WTC11 (cell line): ENCODE data around the gene OPCML. TPM values are rescaled to one million over a fixed set of nuclear protein-coding genes. Genes with fewer than 3 reads are reported as not detected.

Source experiments
- ATAC-seq: fragments of 200-7000 bp; cut with Tn5 transposase; 2 replicates; pipeline ENCODE4 v1.10.0; 2021; ENCODE audit warnings: mild to moderate bottlenecking, moderate library complexity
- CTCF ChIA-PET: fragments of 300-600 bp; sonication (Branson Sonifier 250); formaldehyde crosslinking; loops from one replicate; lab custom pipeline; 2021; ENCODE audit warnings: antibody characterized with exemption; lab: Charles Lee
- POLR2A ChIA-PET: fragments of 350-600 bp; sonication (Branson Sonifier 250); formaldehyde crosslinking; loops from one replicate; lab custom pipeline; 2021; ENCODE audit warnings: antibody characterized with exemption; lab: Charles Lee
- DNase-seq: peaks from one replicate; pipeline ENCODE4 v3.0.0; 2021; ENCODE audit warnings: low spot score
- H3K27ac Mint-ChIP-seq: 2 replicates; pipeline ENCODE4 v1.8.0; 2021; ENCODE audit warnings: mixed read lengths
- H3K27me3 Mint-ChIP-seq: 2 replicates; pipeline ENCODE4 v1.8.0; 2021; ENCODE audit warnings: low read depth, mild to moderate bottlenecking, moderate library complexity, mixed read lengths
- H3K36me3 Mint-ChIP-seq: 2 replicates; pipeline ENCODE4 v1.8.0; 2021; ENCODE audit warnings: mixed read lengths
- H3K4me1 Mint-ChIP-seq: 2 replicates; pipeline ENCODE4 v1.8.0; 2022; ENCODE audit warnings: mixed read lengths
- H3K4me3 Mint-ChIP-seq: 2 replicates; pipeline ENCODE4 v1.8.0; 2021; ENCODE audit warnings: mild to moderate bottlenecking, moderate library complexity, mixed read lengths
- H3K9me3 Mint-ChIP-seq: 2 replicates; pipeline ENCODE4 v1.8.0; 2021; ENCODE audit warnings: mixed read lengths
- GABPB1 ChIP-seq: sonication (generic); formaldehyde crosslinking; IDR thresholded peaks from 2 replicates; pipeline ENCODE4 v1.8.1; 2023; ENCODE audit warnings: mild to moderate bottlenecking, missing genetic modification reagents
- GTF2I ChIP-seq: fragments of 250-450 bp; sonication (Bioruptor Pico); conservative IDR thresholded peaks from 2 replicates; pipeline ENCODE4 v1.4.0; 2021; ENCODE audit warnings: mild to moderate bottlenecking
- IRF2 ChIP-seq: sonication (generic); formaldehyde crosslinking; IDR thresholded peaks from 2 replicates; pipeline ENCODE4 v1.8.0; 2022; ENCODE audit warnings: low read depth, missing genetic modification reagents, borderline replicate concordance
- NFATC4 ChIP-seq: fragments of 250-450 bp; sonication (Bioruptor Pico); IDR thresholded peaks from 2 replicates; pipeline ENCODE4 v1.9.0; 2021; ENCODE audit warnings: mild to moderate bottlenecking
- NR2C2 ChIP-seq: sonication (generic); formaldehyde crosslinking; IDR thresholded peaks from 2 replicates; pipeline ENCODE4 v1.8.0; 2022; ENCODE audit warnings: mild to moderate bottlenecking, missing genetic modification reagents
- NR3C1 ChIP-seq: sonication (generic); formaldehyde crosslinking; conservative IDR thresholded peaks from 2 replicates; pipeline ENCODE4 v1.8.1; 2023; ENCODE audit warnings: low read depth, mild to moderate bottlenecking, missing genetic modification reagents
- RELA ChIP-seq: sonication (generic); formaldehyde crosslinking; IDR thresholded peaks from 2 replicates; pipeline ENCODE4 v1.8.1; 2022; ENCODE audit warnings: missing genetic modification reagents, mild to moderate bottlenecking, borderline replicate concordance
- RORB ChIP-seq: fragments of 250-450 bp; sonication (Bioruptor Pico); IDR thresholded peaks from 2 replicates; pipeline ENCODE4 v1.9.0; 2021; ENCODE audit warnings: mild to moderate bottlenecking
- SMAD3 ChIP-seq: sonication (generic); formaldehyde crosslinking; IDR thresholded peaks from 2 replicates; pipeline ENCODE4 v1.8.0; 2022; ENCODE audit warnings: missing genetic modification reagents, mild to moderate bottlenecking, borderline replicate concordance
- SP1 ChIP-seq: sonication (generic); formaldehyde crosslinking; conservative IDR thresholded peaks from 2 replicates; pipeline ENCODE4 v1.8.1; 2022; ENCODE audit warnings: missing genetic modification reagents
- ZBTB21 ChIP-seq: sonication (generic); formaldehyde crosslinking; IDR thresholded peaks from 2 replicates; pipeline ENCODE4 v1.8.1; 2023; ENCODE audit warnings: mild to moderate bottlenecking, missing genetic modification reagents, borderline replicate concordance
- ZNF219 ChIP-seq: sonication (generic); formaldehyde crosslinking; IDR thresholded peaks from 2 replicates; pipeline ENCODE4 v1.8.0; 2023; ENCODE audit warnings: missing genetic modification reagents, mild to moderate bottlenecking, borderline replicate concordance
- ZNF317 ChIP-seq: sonication (generic); formaldehyde crosslinking; IDR thresholded peaks from 2 replicates; pipeline ENCODE4 v1.8.1; 2023; ENCODE audit warnings: low read depth, mild to moderate bottlenecking, moderate library complexity, missing genetic modification reagents, borderline replicate concordance
- ZNF396 ChIP-seq: fragments of 250-450 bp; sonication (Bioruptor Pico); IDR thresholded peaks from 2 replicates; pipeline ENCODE4 v1.8.0; 2021; ENCODE audit warnings: mild to moderate bottlenecking, moderate library complexity, borderline replicate concordance
- ZNF416 ChIP-seq: fragments of 250-450 bp; sonication (Bioruptor Pico); IDR thresholded peaks from 2 replicates; pipeline ENCODE4 v1.9.0; 2021; ENCODE audit warnings: mild to moderate bottlenecking, inconsistent platforms
- ZNF423 ChIP-seq: fragments of 250-450 bp; sonication (Bioruptor Pico); IDR thresholded peaks from 2 replicates; pipeline ENCODE4 v2.1.2; 2022; ENCODE audit warnings: mild to moderate bottlenecking, moderate library complexity
- ZNF671 ChIP-seq: fragments of 250-450 bp; sonication (Bioruptor Pico); IDR thresholded peaks from 2 replicates; pipeline ENCODE4 v1.8.0; 2021; ENCODE audit warnings: mild to moderate bottlenecking
- total RNA-seq: library from RNA; stranded (reverse); gene quantifications from 3 replicates; pipeline ENCODE4 v1.2.3, GENCODE V29; 2021
- TF ChIP-seq, protein P1 (sequence below): fragments of 250-450 bp; sonication (Bioruptor Pico); IDR thresholded peaks from 2 replicates; pipeline ENCODE4 v1.9.0; 2021; ENCODE audit warnings: mild to moderate bottlenecking
- TF ChIP-seq, protein P2 (sequence below): sonication (generic); formaldehyde crosslinking; IDR thresholded peaks from 2 replicates; pipeline ENCODE4 v1.8.1; 2022; ENCODE audit warnings: low read depth, mild to moderate bottlenecking, moderate library complexity, missing genetic modification reagents, borderline replicate concordance
- TF ChIP-seq, protein P3 (sequence below): sonication (generic); formaldehyde crosslinking; IDR thresholded peaks from 2 replicates; pipeline ENCODE4 v1.8.1; 2023; ENCODE audit warnings: mild to moderate bottlenecking, missing genetic modification reagents, moderate library complexity
- TF ChIP-seq, protein P4 (sequence below): sonication (generic); formaldehyde crosslinking; conservative IDR thresholded peaks from 2 replicates; pipeline ENCODE4 v1.8.1; 2022; ENCODE audit warnings: mild to moderate bottlenecking, missing genetic modification reagents
- TF ChIP-seq, protein P5 (sequence below): sonication (generic); formaldehyde crosslinking; IDR thresholded peaks from 2 replicates; pipeline ENCODE4 v1.8.0; 2023; ENCODE audit warnings: missing genetic modification reagents
- TF ChIP-seq, protein P6 (sequence below): sonication (generic); formaldehyde crosslinking; IDR thresholded peaks from 2 replicates; pipeline ENCODE4 v1.8.0; 2022; ENCODE audit warnings: mild to moderate bottlenecking, missing genetic modification reagents
- TF ChIP-seq, protein P7 (sequence below): fragments of 250-450 bp; sonication (Bioruptor Pico); conservative IDR thresholded peaks from 2 replicates; pipeline ENCODE4 v1.9.0; 2021; ENCODE audit warnings: mild to moderate bottlenecking

OPCML gene
- total RNA-seq, 1 experiment from 2014 or later, result 1.5 TPM

DNA sequence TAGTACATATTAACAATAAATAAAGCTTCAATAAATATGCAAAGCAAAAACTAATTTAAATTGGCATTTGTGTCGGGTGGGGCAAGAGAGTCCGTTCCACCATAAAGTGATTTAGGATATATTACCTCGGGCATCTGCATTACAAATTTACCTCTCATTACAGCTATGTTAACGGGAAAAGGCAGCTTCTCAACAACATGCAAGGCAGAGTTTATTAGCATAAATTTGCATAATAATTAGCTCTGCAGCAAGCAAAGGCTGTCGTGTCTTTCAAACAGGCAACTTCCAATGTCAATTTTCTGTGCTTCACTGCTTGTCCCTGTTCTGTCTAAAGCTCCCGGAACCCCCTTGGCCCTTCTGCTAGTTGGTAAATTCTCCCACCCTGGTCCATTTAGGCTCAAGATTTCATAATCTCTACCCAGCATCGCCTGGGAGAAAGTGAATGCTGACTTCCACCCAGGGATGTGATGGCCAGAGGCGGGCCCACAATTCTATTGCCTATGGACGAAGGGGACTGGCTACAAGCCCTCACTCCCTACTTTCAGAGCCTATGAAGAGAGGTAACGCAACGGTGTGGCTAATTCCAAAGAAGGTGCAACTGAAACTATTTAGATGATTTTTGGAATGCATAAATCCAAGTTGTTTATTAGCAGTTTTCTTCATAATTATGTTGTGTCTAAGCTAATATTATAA is 462.1 kb downstream of the OPCML start:
- POLR2A ChIA-PET, result no interaction called here
- Mint-ChIP-seq H3K4me1 (peaks cover 37% of the 10 kb centered on the region), H3K9me3 (no peaks in the 10 kb centered on the region), H3K4me3 (peak overlapping the region; percentile 15), H3K27me3 (no peaks in the 10 kb centered on the region; the same call in 1 of the 2 replicates), H3K36me3 (no peaks in the 10 kb centered on the region), H3K27ac (peak overlapping the region; percentile 45; the same call in 1 of the 2 replicates)
- CTCF ChIA-PET, result interaction anchor here (0.7 to 3.1 kb wide), 13 partner anchors 9 to 765 kb away, joined by 3 to 23 read pairs (median 6); no protein-coding TSS in a partner anchor
- peak; percentile 76 for ATAC-seq
- TF ChIP-seq NFATC4 (CRISPR knock-in tag), result 0 out of 2 replicates have a peak, but pooled peaks have one; percentile 46
- no peak for TF ChIP-seq RELA (CRISPR knock-in tag)
- TF ChIP-seq, protein P1, sequence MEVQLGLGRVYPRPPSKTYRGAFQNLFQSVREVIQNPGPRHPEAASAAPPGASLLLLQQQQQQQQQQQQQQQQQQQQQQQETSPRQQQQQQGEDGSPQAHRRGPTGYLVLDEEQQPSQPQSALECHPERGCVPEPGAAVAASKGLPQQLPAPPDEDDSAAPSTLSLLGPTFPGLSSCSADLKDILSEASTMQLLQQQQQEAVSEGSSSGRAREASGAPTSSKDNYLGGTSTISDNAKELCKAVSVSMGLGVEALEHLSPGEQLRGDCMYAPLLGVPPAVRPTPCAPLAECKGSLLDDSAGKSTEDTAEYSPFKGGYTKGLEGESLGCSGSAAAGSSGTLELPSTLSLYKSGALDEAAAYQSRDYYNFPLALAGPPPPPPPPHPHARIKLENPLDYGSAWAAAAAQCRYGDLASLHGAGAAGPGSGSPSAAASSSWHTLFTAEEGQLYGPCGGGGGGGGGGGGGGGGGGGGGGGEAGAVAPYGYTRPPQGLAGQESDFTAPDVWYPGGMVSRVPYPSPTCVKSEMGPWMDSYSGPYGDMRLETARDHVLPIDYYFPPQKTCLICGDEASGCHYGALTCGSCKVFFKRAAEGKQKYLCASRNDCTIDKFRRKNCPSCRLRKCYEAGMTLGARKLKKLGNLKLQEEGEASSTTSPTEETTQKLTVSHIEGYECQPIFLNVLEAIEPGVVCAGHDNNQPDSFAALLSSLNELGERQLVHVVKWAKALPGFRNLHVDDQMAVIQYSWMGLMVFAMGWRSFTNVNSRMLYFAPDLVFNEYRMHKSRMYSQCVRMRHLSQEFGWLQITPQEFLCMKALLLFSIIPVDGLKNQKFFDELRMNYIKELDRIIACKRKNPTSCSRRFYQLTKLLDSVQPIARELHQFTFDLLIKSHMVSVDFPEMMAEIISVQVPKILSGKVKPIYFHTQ, result 0 out of 2 replicates have a peak, but pooled peaks have one; percentile 34
- 0 out of 2 replicates have a peak, but pooled peaks have one; percentile 53 for TF ChIP-seq ZNF671 (CRISPR knock-in tag)
- no peak for TF ChIP-seq RORB (CRISPR knock-in tag)
- TF ChIP-seq, all 79 proteins: peak for 3
- no peak for DNase-seq

DNA sequence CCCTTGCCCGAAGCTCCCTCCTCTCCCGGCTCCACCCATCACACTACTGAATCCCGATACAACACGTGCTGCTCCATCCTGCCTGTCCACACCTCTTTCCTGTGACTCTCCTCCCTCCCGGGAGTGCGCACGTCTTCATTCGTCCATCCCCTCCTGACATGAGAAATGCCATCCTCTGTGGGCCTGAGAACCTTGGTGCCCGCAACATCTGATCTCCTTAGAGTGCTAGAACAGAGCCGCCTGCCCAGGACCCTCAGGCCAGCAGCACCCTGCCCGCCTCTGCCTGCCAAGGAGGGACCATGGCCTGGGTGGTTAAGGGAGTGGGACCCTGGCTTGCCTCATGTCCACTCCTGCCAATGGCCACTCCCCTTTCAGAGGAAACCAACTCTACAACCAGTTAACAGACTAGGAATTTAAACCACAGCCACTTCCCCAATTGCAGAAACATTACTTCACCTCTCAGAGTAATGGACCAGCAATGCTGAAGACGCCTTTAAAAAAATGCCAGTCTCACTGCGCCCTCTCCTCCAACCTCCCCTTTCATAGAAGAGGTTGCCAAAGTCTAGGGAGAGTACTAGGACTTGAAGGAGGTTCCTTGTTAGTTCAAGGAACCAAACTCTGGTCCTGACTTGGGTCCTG is 466.3 kb downstream of the OPCML start:
- Mint-ChIP-seq H3K36me3 (no peaks in the 10 kb centered on the region), H3K4me3 (peak overlapping the region; percentile 4), H3K27me3 (peaks cover 10% of the 10 kb centered on the region), H3K9me3 (no peaks in the 10 kb centered on the region), H3K4me1 (peaks cover 34% of the 10 kb centered on the region), H3K27ac (no peak overlapping the region)
- ChIA-PET POLR2A (no interaction called here), CTCF (interaction anchor here (2.8 kb wide), 1 partner anchor 123 kb away, joined by 71 read pairs; no protein-coding TSS in a partner anchor)
- TF ChIP-seq ZNF396 (no peak), ZBTB21 (no peak), ZNF317 (no peak), GTF2I (CRISPR knock-in tag) (no peak), SP1 (CRISPR knock-in tag) (no peak), ZNF219 (CRISPR knock-in tag) (no peak), IRF2 (no peak), GABPB1 (CRISPR knock-in tag) (no peak), ZNF416 (CRISPR knock-in tag) (no peak), SMAD3 (CRISPR knock-in tag) (no peak), NFATC4 (CRISPR knock-in tag) (no peak), NR3C1 (CRISPR knock-in tag) (no peak), NR2C2 (CRISPR knock-in tag) (no peak), ZNF423 (CRISPR knock-in tag) (no peak)
- TF ChIP-seq, protein P2, sequence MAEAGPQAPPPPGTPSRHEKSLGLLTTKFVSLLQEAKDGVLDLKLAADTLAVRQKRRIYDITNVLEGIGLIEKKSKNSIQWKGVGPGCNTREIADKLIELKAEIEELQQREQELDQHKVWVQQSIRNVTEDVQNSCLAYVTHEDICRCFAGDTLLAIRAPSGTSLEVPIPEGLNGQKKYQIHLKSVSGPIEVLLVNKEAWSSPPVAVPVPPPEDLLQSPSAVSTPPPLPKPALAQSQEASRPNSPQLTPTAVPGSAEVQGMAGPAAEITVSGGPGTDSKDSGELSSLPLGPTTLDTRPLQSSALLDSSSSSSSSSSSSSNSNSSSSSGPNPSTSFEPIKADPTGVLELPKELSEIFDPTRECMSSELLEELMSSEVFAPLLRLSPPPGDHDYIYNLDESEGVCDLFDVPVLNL, result no peak
- TF ChIP-seq, protein P3, sequence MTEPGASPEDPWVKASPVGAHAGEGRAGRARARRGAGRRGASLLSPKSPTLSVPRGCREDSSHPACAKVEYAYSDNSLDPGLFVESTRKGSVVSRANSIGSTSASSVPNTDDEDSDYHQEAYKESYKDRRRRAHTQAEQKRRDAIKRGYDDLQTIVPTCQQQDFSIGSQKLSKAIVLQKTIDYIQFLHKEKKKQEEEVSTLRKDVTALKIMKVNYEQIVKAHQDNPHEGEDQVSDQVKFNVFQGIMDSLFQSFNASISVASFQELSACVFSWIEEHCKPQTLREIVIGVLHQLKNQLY, result no peak
- TF ChIP-seq, protein P4, sequence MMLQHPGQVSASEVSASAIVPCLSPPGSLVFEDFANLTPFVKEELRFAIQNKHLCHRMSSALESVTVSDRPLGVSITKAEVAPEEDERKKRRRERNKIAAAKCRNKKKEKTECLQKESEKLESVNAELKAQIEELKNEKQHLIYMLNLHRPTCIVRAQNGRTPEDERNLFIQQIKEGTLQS, result no peak
- TF ChIP-seq, protein P5, sequence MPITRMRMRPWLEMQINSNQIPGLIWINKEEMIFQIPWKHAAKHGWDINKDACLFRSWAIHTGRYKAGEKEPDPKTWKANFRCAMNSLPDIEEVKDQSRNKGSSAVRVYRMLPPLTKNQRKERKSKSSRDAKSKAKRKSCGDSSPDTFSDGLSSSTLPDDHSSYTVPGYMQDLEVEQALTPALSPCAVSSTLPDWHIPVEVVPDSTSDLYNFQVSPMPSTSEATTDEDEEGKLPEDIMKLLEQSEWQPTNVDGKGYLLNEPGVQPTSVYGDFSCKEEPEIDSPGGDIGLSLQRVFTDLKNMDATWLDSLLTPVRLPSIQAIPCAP (CRISPR knock-in tag), result no peak
- TF ChIP-seq, protein P6, sequence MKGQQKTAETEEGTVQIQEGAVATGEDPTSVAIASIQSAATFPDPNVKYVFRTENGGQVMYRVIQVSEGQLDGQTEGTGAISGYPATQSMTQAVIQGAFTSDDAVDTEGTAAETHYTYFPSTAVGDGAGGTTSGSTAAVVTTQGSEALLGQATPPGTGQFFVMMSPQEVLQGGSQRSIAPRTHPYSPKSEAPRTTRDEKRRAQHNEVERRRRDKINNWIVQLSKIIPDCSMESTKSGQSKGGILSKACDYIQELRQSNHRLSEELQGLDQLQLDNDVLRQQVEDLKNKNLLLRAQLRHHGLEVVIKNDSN (CRISPR knock-in tag), result no peak
- TF ChIP-seq, protein P7, sequence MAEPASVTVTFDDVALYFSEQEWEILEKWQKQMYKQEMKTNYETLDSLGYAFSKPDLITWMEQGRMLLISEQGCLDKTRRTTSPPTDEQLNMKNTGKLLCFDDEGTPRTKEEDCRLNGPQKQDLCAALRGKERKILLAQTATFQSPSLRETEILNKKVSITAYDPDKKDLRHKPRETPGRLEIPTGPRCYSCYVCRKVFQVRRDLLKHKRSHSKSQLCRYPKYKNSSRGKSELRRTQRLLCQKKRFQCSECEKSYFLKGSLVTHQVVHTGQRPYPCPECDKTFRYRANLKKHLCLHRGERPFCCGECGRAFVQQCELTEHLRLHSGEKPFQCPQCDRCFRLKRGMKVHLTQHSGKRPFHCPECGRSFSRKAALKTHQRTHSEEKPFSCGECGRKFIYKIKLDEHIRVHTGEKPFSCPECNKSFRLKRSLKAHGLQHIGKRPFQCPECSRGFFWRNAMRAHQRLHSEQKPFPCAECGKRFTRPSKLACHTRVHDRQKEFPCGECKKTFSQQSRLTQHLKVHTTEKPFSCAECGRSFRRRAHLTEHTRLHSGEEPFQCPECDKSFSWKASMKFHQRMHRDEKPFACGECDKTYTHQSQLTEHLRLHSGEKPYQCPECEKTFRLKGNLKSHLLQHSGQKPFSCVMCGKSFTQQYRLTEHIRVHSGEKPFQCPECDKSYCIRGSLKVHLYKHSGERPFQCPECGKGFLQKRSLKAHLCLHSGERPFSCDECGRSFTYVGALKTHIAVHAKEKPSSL (CRISPR knock-in tag), result no peak
- no peak for ATAC-seq
- DNase-seq, result no peak
